HEK293 (cell line): ENCODE measurements around the gene TPRG1.

Experiments used
- CTCF ChIA-PET: fragments of 350-600 bp; formaldehyde crosslinking; extraction: SDS; loops from one replicate; lab custom pipeline; 2021; ENCODE audit warnings: antibody characterized with exemption; lab: Yijun Ruan, JAX
- POLR2A ChIA-PET: fragments of 300-600 bp; formaldehyde crosslinking; extraction: SDS; loops from one replicate; lab custom pipeline; 2020; ENCODE audit warnings: antibody characterized with exemption, inconsistent platforms; lab: Yijun Ruan, JAX
- H3K27ac ChIP-seq: fragments of 200-500 bp; sonication (Bioruptor generic); 2 replicates; pipeline ENCODE4 v1.5.1; 2014; ENCODE audit warnings: low read depth, low read length, control low read depth, inconsistent platforms; ENCODE audit errors: extremely low read depth
- H3K36me3 ChIP-seq, 2 experiments: fragments of 200-500 bp in 1 of 2; sonication (Bioruptor generic) in 1 of 2; 1 replicate in 1 of 2; 2 replicates in 1 of 2; pipeline ENCODE4 v1.5.1; 2014 to 2017; ENCODE audit warnings: inconsistent platforms in 2 of 2, low read length in 2 of 2; ENCODE audit not compliant: control insufficient read depth in 2 of 2, insufficient read depth in 1 of 2
- H3K4me1 ChIP-seq: fragments of 200-500 bp; sonication (Bioruptor generic); 2 replicates; pipeline ENCODE4 v1.5.1; 2014; ENCODE audit warnings: mild to moderate bottlenecking, low read length, inconsistent platforms; ENCODE audit not compliant: control insufficient read depth, insufficient read depth
- H3K4me3 ChIP-seq: 2 replicates; pipeline ENCODE4 v1.5.1; 2011; ENCODE audit warnings: low read depth, mild to moderate bottlenecking, control low read depth, low read length, moderate library complexity
- H3K9me3 ChIP-seq: fragments of 200-500 bp; sonication (Bioruptor generic); 2 replicates; pipeline ENCODE4 v1.5.1; 2014; ENCODE audit warnings: low read depth, low read length, inconsistent platforms; ENCODE audit not compliant: control insufficient read depth, insufficient read depth
- EGR2 ChIP-seq: fragments of 450-650 bp; formaldehyde crosslinking; IDR thresholded peaks from 2 replicates; pipeline ENCODE4 v1.5.1; 2016; ENCODE audit warnings: low read depth, missing biosample characterization, missing genetic modification characterization
- GFI1B ChIP-seq: fragments of 450-650 bp; formaldehyde crosslinking; IDR thresholded peaks from 2 replicates; pipeline ENCODE4 v1.5.1; 2016; ENCODE audit warnings: missing biosample characterization, missing genetic modification characterization
- ZNF24 ChIP-seq: fragments of 450-650 bp; formaldehyde crosslinking; IDR thresholded peaks from 2 replicates; pipeline ENCODE4 v1.5.1; 2016; ENCODE audit warnings: missing biosample characterization, missing genetic modification characterization
- ZNF266 ChIP-seq: fragments of 450-650 bp; formaldehyde crosslinking; IDR thresholded peaks from 2 replicates; pipeline ENCODE4 v1.5.1; 2016; ENCODE audit warnings: missing biosample characterization, missing genetic modification characterization, low read depth
- ZNF292 ChIP-seq: fragments of 450-650 bp; formaldehyde crosslinking; IDR thresholded peaks from 2 replicates; pipeline ENCODE4 v1.5.1; 2016; ENCODE audit warnings: low read depth, missing biosample characterization, missing genetic modification characterization, borderline replicate concordance
- ZNF366 ChIP-seq: fragments of 450-650 bp; formaldehyde crosslinking; conservative IDR thresholded peaks from 2 replicates; pipeline ENCODE4 v1.5.1; 2016; ENCODE audit warnings: missing biosample characterization, missing genetic modification characterization
- ZNF433 ChIP-seq: fragments of 450-650 bp; formaldehyde crosslinking; IDR thresholded peaks from 2 replicates; pipeline ENCODE4 v1.5.1; 2016; ENCODE audit warnings: missing biosample characterization, missing genetic modification characterization, low read depth
- ZNF654 ChIP-seq: fragments of 450-650 bp; formaldehyde crosslinking; IDR thresholded peaks from 2 replicates; pipeline ENCODE4 v1.5.1; 2016; ENCODE audit warnings: low read depth, missing biosample characterization, missing genetic modification characterization
- ZSCAN16 ChIP-seq: fragments of 450-650 bp; formaldehyde crosslinking; IDR thresholded peaks from 2 replicates; pipeline ENCODE4 v1.5.1; 2016; ENCODE audit warnings: missing biosample characterization, missing genetic modification characterization
- TF ChIP-seq, protein P1 (sequence below): fragments of 450-650 bp; formaldehyde crosslinking; IDR thresholded peaks from 2 replicates; pipeline ENCODE4 v1.5.1; 2016; ENCODE audit warnings: missing biosample characterization, missing genetic modification characterization, borderline replicate concordance
- TF ChIP-seq, protein P2 (sequence below): fragments of 450-650 bp; formaldehyde crosslinking; IDR thresholded peaks from 2 replicates; pipeline ENCODE4 v1.5.1; 2016; ENCODE audit warnings: missing biosample characterization, missing genetic modification characterization
- TF ChIP-seq, protein P3 (sequence below): fragments of 450-650 bp; formaldehyde crosslinking; IDR thresholded peaks from 2 replicates; pipeline ENCODE4 v1.5.1; 2016; ENCODE audit warnings: missing biosample characterization, missing genetic modification characterization, low read depth
- TF ChIP-seq, protein P4 (sequence below): fragments of 450-650 bp; formaldehyde crosslinking; IDR thresholded peaks from 2 replicates; pipeline ENCODE4 v1.5.1; 2016; ENCODE audit warnings: missing biosample characterization, missing genetic modification characterization, low read depth
- TF ChIP-seq, protein P5 (sequence below): fragments of 450-650 bp; formaldehyde crosslinking; IDR thresholded peaks from 2 replicates; pipeline ENCODE4 v1.5.1; 2017; ENCODE audit warnings: missing biosample characterization, missing genetic modification characterization

The TPRG1 gene

DNA sequence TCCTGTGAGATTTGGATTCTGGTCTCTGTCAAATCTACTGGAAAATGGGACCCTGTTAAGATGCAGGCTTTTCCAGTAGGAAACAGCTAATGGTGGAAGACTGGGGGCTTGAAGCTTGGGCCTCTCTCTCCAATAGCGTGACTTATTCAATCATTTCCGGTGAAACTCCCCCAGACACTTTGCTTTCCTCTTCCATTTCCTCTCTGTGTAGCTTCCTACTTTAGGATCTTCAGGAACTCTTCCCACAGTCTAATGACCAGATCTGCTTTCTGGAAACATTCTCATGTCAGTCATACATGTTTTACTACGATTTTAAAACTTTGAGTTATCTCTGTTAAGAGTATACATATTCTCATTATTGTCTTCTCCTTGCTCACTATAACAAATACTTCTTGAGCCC lies 28.0 kb upstream of the TPRG1 start (continued):
- TF ChIP-seq, protein P1, sequence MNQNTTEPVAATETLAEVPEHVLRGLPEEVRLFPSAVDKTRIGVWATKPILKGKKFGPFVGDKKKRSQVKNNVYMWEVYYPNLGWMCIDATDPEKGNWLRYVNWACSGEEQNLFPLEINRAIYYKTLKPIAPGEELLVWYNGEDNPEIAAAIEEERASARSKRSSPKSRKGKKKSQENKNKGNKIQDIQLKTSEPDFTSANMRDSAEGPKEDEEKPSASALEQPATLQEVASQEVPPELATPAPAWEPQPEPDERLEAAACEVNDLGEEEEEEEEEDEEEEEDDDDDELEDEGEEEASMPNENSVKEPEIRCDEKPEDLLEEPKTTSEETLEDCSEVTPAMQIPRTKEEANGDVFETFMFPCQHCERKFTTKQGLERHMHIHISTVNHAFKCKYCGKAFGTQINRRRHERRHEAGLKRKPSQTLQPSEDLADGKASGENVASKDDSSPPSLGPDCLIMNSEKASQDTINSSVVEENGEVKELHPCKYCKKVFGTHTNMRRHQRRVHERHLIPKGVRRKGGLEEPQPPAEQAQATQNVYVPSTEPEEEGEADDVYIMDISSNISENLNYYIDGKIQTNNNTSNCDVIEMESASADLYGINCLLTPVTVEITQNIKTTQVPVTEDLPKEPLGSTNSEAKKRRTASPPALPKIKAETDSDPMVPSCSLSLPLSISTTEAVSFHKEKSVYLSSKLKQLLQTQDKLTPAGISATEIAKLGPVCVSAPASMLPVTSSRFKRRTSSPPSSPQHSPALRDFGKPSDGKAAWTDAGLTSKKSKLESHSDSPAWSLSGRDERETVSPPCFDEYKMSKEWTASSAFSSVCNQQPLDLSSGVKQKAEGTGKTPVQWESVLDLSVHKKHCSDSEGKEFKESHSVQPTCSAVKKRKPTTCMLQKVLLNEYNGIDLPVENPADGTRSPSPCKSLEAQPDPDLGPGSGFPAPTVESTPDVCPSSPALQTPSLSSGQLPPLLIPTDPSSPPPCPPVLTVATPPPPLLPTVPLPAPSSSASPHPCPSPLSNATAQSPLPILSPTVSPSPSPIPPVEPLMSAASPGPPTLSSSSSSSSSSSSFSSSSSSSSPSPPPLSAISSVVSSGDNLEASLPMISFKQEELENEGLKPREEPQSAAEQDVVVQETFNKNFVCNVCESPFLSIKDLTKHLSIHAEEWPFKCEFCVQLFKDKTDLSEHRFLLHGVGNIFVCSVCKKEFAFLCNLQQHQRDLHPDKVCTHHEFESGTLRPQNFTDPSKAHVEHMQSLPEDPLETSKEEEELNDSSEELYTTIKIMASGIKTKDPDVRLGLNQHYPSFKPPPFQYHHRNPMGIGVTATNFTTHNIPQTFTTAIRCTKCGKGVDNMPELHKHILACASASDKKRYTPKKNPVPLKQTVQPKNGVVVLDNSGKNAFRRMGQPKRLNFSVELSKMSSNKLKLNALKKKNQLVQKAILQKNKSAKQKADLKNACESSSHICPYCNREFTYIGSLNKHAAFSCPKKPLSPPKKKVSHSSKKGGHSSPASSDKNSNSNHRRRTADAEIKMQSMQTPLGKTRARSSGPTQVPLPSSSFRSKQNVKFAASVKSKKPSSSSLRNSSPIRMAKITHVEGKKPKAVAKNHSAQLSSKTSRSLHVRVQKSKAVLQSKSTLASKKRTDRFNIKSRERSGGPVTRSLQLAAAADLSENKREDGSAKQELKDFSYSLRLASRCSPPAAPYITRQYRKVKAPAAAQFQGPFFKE (tag by site-specific recombination), result no peak
- TF ChIP-seq ZSCAN16 (tag by site-specific recombination), result no peak
- TF ChIP-seq GFI1B (tag by site-specific recombination), result no peak
- no peak for TF ChIP-seq ZNF24 (tag by site-specific recombination)
- no peak for TF ChIP-seq ZNF266 (tag by site-specific recombination)
- TF ChIP-seq EGR2 (tag by site-specific recombination), result no peak
- TF ChIP-seq ZNF433 (tag by site-specific recombination), result no peak
- TF ChIP-seq ZNF292 (tag by site-specific recombination), result no peak
- TF ChIP-seq, protein P2, sequence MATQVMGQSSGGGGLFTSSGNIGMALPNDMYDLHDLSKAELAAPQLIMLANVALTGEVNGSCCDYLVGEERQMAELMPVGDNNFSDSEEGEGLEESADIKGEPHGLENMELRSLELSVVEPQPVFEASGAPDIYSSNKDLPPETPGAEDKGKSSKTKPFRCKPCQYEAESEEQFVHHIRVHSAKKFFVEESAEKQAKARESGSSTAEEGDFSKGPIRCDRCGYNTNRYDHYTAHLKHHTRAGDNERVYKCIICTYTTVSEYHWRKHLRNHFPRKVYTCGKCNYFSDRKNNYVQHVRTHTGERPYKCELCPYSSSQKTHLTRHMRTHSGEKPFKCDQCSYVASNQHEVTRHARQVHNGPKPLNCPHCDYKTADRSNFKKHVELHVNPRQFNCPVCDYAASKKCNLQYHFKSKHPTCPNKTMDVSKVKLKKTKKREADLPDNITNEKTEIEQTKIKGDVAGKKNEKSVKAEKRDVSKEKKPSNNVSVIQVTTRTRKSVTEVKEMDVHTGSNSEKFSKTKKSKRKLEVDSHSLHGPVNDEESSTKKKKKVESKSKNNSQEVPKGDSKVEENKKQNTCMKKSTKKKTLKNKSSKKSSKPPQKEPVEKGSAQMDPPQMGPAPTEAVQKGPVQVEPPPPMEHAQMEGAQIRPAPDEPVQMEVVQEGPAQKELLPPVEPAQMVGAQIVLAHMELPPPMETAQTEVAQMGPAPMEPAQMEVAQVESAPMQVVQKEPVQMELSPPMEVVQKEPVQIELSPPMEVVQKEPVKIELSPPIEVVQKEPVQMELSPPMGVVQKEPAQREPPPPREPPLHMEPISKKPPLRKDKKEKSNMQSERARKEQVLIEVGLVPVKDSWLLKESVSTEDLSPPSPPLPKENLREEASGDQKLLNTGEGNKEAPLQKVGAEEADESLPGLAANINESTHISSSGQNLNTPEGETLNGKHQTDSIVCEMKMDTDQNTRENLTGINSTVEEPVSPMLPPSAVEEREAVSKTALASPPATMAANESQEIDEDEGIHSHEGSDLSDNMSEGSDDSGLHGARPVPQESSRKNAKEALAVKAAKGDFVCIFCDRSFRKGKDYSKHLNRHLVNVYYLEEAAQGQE, result no peak

DNA sequence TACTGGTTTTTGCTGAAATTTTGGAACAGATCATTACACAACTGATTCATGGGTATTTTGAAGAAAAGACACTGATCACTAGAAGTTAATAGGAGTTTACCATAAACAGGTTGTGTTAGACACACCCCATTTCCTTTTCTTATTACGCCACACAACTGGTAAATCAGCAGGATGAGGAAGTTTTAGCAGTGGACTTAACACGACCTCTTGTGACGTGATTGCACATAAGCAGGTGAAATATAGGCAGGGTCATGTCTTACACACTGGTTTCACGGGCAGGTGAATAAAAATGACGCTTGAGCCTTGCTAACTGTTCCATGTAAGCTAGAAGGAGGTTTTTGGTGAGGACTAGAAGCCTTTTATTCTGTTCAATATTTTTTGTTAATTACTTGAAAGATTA lies 27.1 kb upstream of the TPRG1 start:
- H3K36me3 ChIP-seq, result no peaks in the 10 kb centered on the region
- POLR2A ChIA-PET, result no interaction called here
- no peak overlapping the region for H3K27ac ChIP-seq
- no peaks in the 10 kb centered on the region for H3K9me3 ChIP-seq
- no peak overlapping the region for H3K4me3 ChIP-seq
- CTCF ChIA-PET, result interaction anchor here (0.6 to 1.3 kb wide), 3 partner anchors 106 to 1406 kb away, joined by 3 to 4 read pairs (median 3); no protein-coding TSS in a partner anchor
- no peaks in the 10 kb centered on the region for H3K4me1 ChIP-seq
- peak; percentile 15; the same call in 1 of the 2 replicates for TF ChIP-seq ZNF654
- TF ChIP-seq, protein P3, sequence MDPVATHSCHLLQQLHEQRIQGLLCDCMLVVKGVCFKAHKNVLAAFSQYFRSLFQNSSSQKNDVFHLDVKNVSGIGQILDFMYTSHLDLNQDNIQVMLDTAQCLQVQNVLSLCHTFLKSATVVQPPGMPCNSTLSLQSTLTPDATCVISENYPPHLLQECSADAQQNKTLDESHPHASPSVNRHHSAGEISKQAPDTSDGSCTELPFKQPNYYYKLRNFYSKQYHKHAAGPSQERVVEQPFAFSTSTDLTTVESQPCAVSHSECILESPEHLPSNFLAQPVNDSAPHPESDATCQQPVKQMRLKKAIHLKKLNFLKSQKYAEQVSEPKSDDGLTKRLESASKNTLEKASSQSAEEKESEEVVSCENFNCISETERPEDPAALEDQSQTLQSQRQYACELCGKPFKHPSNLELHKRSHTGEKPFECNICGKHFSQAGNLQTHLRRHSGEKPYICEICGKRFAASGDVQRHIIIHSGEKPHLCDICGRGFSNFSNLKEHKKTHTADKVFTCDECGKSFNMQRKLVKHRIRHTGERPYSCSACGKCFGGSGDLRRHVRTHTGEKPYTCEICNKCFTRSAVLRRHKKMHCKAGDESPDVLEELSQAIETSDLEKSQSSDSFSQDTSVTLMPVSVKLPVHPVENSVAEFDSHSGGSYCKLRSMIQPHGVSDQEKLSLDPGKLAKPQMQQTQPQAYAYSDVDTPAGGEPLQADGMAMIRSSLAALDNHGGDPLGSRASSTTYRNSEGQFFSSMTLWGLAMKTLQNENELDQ, result no peak
- TF ChIP-seq ZNF366 (tag by site-specific recombination), result no peak
- TF ChIP-seq, protein P4, sequence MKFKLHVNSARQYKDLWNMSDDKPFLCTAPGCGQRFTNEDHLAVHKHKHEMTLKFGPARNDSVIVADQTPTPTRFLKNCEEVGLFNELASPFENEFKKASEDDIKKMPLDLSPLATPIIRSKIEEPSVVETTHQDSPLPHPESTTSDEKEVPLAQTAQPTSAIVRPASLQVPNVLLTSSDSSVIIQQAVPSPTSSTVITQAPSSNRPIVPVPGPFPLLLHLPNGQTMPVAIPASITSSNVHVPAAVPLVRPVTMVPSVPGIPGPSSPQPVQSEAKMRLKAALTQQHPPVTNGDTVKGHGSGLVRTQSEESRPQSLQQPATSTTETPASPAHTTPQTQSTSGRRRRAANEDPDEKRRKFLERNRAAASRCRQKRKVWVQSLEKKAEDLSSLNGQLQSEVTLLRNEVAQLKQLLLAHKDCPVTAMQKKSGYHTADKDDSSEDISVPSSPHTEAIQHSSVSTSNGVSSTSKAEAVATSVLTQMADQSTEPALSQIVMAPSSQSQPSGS (tag by site-specific recombination), result no peak
- TF ChIP-seq, protein P5, sequence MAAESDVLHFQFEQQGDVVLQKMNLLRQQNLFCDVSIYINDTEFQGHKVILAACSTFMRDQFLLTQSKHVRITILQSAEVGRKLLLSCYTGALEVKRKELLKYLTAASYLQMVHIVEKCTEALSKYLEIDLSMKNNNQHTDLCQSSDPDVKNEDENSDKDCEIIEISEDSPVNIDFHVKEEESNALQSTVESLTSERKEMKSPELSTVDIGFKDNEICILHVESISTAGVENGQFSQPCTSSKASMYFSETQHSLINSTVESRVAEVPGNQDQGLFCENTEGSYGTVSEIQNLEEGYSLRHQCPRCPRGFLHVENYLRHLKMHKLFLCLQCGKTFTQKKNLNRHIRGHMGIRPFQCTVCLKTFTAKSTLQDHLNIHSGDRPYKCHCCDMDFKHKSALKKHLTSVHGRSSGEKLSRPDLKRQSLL, result no peak
